ENCODE results near the gene ANKRD16.

Gene ANKRD16

GRCh38 chr10:5905854-5906507 lies 16.3 kb upstream of the ANKRD16 start:
- peaks cover 27 to 38% of the 10 kb centered on the region in 2 donors for H3K36me3 ChIP-seq (ENCODE audit: control insufficient read depth in 2 of 2, insufficient read depth in 2 of 2, low read length in 2 of 2)
- H3K9ac ChIP-seq (ENCODE audit: low read depth in 1 of 2, low read length in 2 of 2): no peak overlapping the region
- no peaks in the 10 kb centered on the region for H3K9me3 ChIP-seq (ENCODE audit: control insufficient read depth in 2 of 2, low read length in 2 of 2)
- no peak overlapping the region for H3K4me3 ChIP-seq (ENCODE audit: low read length in 2 of 2)
- no peak overlapping the region for H3K27ac ChIP-seq (ENCODE audit: low read depth in 2 of 2, low read length in 2 of 2)
- no peaks in the 10 kb centered on the region for H3K4me1 ChIP-seq (ENCODE audit: control insufficient read depth in 2 of 2, insufficient read depth in 2 of 2, low read length in 2 of 2)
- H3K27me3 ChIP-seq (ENCODE audit: control insufficient read depth in 2 of 2, insufficient read depth in 2 of 2, low read length in 2 of 2): no peaks in the 10 kb centered on the region

DNA sequence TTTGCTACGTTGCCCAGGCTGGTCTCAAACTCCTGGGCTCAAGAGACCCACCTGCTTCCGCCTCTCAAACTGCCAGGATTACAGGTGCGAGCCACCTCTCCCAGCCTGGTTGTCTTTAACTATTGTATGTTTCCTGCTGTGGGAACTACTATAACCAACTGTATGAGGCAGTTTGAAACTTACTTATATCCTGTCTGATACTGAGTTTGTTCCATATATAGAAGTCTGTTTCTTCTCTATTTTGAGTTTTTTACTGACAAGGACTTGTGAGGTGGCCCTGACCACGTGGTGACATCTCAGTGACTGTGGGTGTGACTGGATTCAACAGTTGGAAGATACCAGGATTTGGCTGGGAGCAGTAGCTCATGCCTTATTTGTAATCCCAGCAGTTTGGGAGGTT lies 14.5 kb upstream of the ANKRD16 start:
- Histone ChIP-seq H3K9me3 (ENCODE audit: control insufficient read depth in 2 of 2, low read length in 2 of 2) (no peaks in the 10 kb centered on the region), H3K27ac (ENCODE audit: low read depth in 2 of 2, low read length in 2 of 2) (peak overlapping the region in 1 of 2 donors; percentile 0), H3K9ac (ENCODE audit: low read depth in 1 of 2, low read length in 2 of 2) (no peak overlapping the region), H3K27me3 (ENCODE audit: control insufficient read depth in 2 of 2, insufficient read depth in 2 of 2, low read length in 2 of 2) (no peaks in the 10 kb centered on the region), H3K36me3 (ENCODE audit: control insufficient read depth in 2 of 2, insufficient read depth in 2 of 2, low read length in 2 of 2) (peaks cover 15 to 21% of the 10 kb centered on the region in 2 donors), H3K4me3 (ENCODE audit: low read length in 2 of 2) (no peak overlapping the region), H3K4me1 (ENCODE audit: control insufficient read depth in 2 of 2, insufficient read depth in 2 of 2, low read length in 2 of 2) (no peaks in the 10 kb centered on the region)

DNA sequence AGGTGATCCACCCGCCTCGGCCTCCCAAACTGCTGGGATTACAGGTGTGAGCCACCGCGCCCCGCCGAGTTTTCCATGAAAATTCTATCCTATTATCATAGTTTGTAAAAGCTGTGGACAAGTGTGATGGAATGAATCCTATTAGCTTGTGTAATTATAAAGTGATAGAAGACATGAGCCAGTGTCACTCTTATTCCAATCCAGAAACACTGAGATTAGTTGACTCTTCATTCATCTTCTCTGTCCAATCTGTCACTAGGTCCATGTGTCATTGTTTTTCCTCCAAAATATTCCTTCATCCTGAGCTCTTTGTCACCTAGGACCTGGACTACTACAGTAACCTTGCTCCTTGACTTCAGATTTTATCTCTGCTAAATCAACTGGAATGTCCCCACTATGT lies 13.9 kb upstream of the ANKRD16 start:
- no peak overlapping the region for H3K4me3 ChIP-seq (ENCODE audit: low read length in 2 of 2)
- H3K9me3 ChIP-seq (ENCODE audit: control insufficient read depth in 2 of 2, low read length in 2 of 2): no peaks in the 10 kb centered on the region
- peak overlapping the region in 1 of 2 donors; percentile 0 for H3K27ac ChIP-seq (ENCODE audit: low read depth in 2 of 2, low read length in 2 of 2)
- no peak overlapping the region for H3K9ac ChIP-seq (ENCODE audit: low read depth in 1 of 2, low read length in 2 of 2)
- no peaks in the 10 kb centered on the region for H3K27me3 ChIP-seq (ENCODE audit: control insufficient read depth in 2 of 2, insufficient read depth in 2 of 2, low read length in 2 of 2)
- no peaks in the 10 kb centered on the region for H3K4me1 ChIP-seq (ENCODE audit: control insufficient read depth in 2 of 2, insufficient read depth in 2 of 2, low read length in 2 of 2)
- peaks cover 10 to 19% of the 10 kb centered on the region in 2 donors for H3K36me3 ChIP-seq (ENCODE audit: control insufficient read depth in 2 of 2, insufficient read depth in 2 of 2, low read length in 2 of 2)

GRCh38 chr10:5902511-5903274 lies 13.0 kb upstream of the ANKRD16 start:
- no peaks in the 10 kb centered on the region for H3K4me1 ChIP-seq (ENCODE audit: control insufficient read depth in 2 of 2, insufficient read depth in 2 of 2, low read length in 2 of 2)
- H3K27ac ChIP-seq (ENCODE audit: low read depth in 2 of 2, low read length in 2 of 2): no peak overlapping the region
- peak overlapping the region in 1 of 2 donors; percentile 3 for H3K9ac ChIP-seq (ENCODE audit: low read depth in 1 of 2, low read length in 2 of 2)
- no peaks in the 10 kb centered on the region for H3K27me3 ChIP-seq (ENCODE audit: control insufficient read depth in 2 of 2, insufficient read depth in 2 of 2, low read length in 2 of 2)
- H3K9me3 ChIP-seq (ENCODE audit: control insufficient read depth in 2 of 2, low read length in 2 of 2): no peaks in the 10 kb centered on the region
- peaks cover 12 to 17% of the 10 kb centered on the region in 2 donors for H3K36me3 ChIP-seq (ENCODE audit: control insufficient read depth in 2 of 2, insufficient read depth in 2 of 2, low read length in 2 of 2)
- H3K4me3 ChIP-seq (ENCODE audit: low read length in 2 of 2): no peak overlapping the region

DNA sequence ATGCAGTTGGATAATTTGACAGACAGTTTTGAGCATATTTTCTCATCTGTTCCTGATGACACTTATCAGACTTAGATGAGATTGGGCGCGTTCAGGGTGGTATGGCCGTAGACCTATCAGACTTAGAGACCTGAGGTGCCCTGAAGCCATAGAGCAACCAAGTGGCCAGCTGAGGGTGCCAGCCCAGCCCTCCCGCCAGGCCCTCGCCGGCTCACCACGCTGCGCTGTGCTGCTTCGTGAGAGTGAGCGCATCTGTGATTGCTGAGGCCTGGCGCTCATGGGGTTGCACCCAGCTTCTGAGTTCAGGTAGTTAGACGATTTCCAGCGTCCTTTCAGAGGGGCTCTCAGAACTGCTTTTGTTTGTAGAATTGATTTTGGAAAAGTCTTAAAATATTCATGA lies 10.6 kb upstream of the ANKRD16 start:
- H3K27ac ChIP-seq (ENCODE audit: low read depth in 2 of 2, low read length in 2 of 2): no peak overlapping the region
- H3K36me3 ChIP-seq (ENCODE audit: control insufficient read depth in 2 of 2, insufficient read depth in 2 of 2, low read length in 2 of 2): peaks cover 9 to 14% of the 10 kb centered on the region in 2 donors
- no peaks in the 10 kb centered on the region for H3K4me1 ChIP-seq (ENCODE audit: control insufficient read depth in 2 of 2, insufficient read depth in 2 of 2, low read length in 2 of 2)
- H3K4me3 ChIP-seq (ENCODE audit: low read length in 2 of 2): no peak overlapping the region
- H3K9ac ChIP-seq (ENCODE audit: low read depth in 1 of 2, low read length in 2 of 2): no peak overlapping the region
- H3K27me3 ChIP-seq (ENCODE audit: control insufficient read depth in 2 of 2, insufficient read depth in 2 of 2, low read length in 2 of 2): no peaks in the 10 kb centered on the region
- no peaks in the 10 kb centered on the region for H3K9me3 ChIP-seq (ENCODE audit: control insufficient read depth in 2 of 2, low read length in 2 of 2)

GRCh38 chr10:5898163-5898562 lies 8.5 kb upstream of the ANKRD16 start:
- Histone ChIP-seq H3K4me1 (ENCODE audit: control insufficient read depth in 2 of 2, insufficient read depth in 2 of 2, low read length in 2 of 2) (no peaks in the 10 kb centered on the region), H3K9ac (ENCODE audit: low read depth in 1 of 2, low read length in 2 of 2) (no peak overlapping the region), H3K27ac (ENCODE audit: low read depth in 2 of 2, low read length in 2 of 2) (no peak overlapping the region), H3K9me3 (ENCODE audit: control insufficient read depth in 2 of 2, low read length in 2 of 2) (no peaks in the 10 kb centered on the region), H3K4me3 (ENCODE audit: low read length in 2 of 2) (no peak overlapping the region), H3K27me3 (ENCODE audit: control insufficient read depth in 2 of 2, insufficient read depth in 2 of 2, low read length in 2 of 2) (no peaks in the 10 kb centered on the region), H3K36me3 (ENCODE audit: control insufficient read depth in 2 of 2, insufficient read depth in 2 of 2, low read length in 2 of 2) (peaks cover 23% of the 10 kb centered on the region in 2 donors)

GRCh38 chr10:5897504-5897903 lies 7.8 kb upstream of the ANKRD16 start:
- no peak overlapping the region for H3K9ac ChIP-seq (ENCODE audit: low read depth in 1 of 2, low read length in 2 of 2)
- no peaks in the 10 kb centered on the region for H3K9me3 ChIP-seq (ENCODE audit: control insufficient read depth in 2 of 2, low read length in 2 of 2)
- H3K4me3 ChIP-seq (ENCODE audit: low read length in 2 of 2): no peak overlapping the region
- H3K27ac ChIP-seq (ENCODE audit: low read depth in 2 of 2, low read length in 2 of 2): no peak overlapping the region
- no peaks in the 10 kb centered on the region for H3K27me3 ChIP-seq (ENCODE audit: control insufficient read depth in 2 of 2, insufficient read depth in 2 of 2, low read length in 2 of 2)
- H3K4me1 ChIP-seq (ENCODE audit: control insufficient read depth in 2 of 2, insufficient read depth in 2 of 2, low read length in 2 of 2): no peaks in the 10 kb centered on the region
- peaks cover 23% of the 10 kb centered on the region in 2 donors for H3K36me3 ChIP-seq (ENCODE audit: control insufficient read depth in 2 of 2, insufficient read depth in 2 of 2, low read length in 2 of 2)

GRCh38 chr10:5897053-5897340 lies 7.3 kb upstream of the ANKRD16 start:
- Histone ChIP-seq H3K4me3 (ENCODE audit: low read length in 2 of 2) (no peak overlapping the region), H3K9ac (ENCODE audit: low read depth in 1 of 2, low read length in 2 of 2) (no peak overlapping the region), H3K9me3 (ENCODE audit: control insufficient read depth in 2 of 2, low read length in 2 of 2) (no peaks in the 10 kb centered on the region), H3K27me3 (ENCODE audit: control insufficient read depth in 2 of 2, insufficient read depth in 2 of 2, low read length in 2 of 2) (no peaks in the 10 kb centered on the region), H3K4me1 (ENCODE audit: control insufficient read depth in 2 of 2, insufficient read depth in 2 of 2, low read length in 2 of 2) (peaks cover 0 to 2% of the 10 kb centered on the region in 2 donors), H3K27ac (ENCODE audit: low read depth in 2 of 2, low read length in 2 of 2) (no peak overlapping the region), H3K36me3 (ENCODE audit: control insufficient read depth in 2 of 2, insufficient read depth in 2 of 2, low read length in 2 of 2) (peaks cover 23% of the 10 kb centered on the region in 2 donors)

- H3K4me1 ChIP-seq (ENCODE audit: control insufficient read depth in 2 of 2, insufficient read depth in 2 of 2, low read length in 2 of 2): peaks cover 0 to 4% of the 10 kb centered on the region in 2 donors
- H3K27me3 ChIP-seq (ENCODE audit: control insufficient read depth in 2 of 2, insufficient read depth in 2 of 2, low read length in 2 of 2): no peaks in the 10 kb centered on the region
- H3K9me3 ChIP-seq (ENCODE audit: control insufficient read depth in 2 of 2, low read length in 2 of 2): no peaks in the 10 kb centered on the region
- H3K4me3 ChIP-seq (ENCODE audit: low read length in 2 of 2): no peak overlapping the region
- H3K27ac ChIP-seq (ENCODE audit: low read depth in 2 of 2, low read length in 2 of 2): peak overlapping the region; percentile 15 to 60
- H3K36me3 ChIP-seq (ENCODE audit: control insufficient read depth in 2 of 2, insufficient read depth in 2 of 2, low read length in 2 of 2): peaks cover 23% of the 10 kb centered on the region in 2 donors
- H3K9ac ChIP-seq (ENCODE audit: low read depth in 1 of 2, low read length in 2 of 2): no peak overlapping the region
Measured at GRCh38 chr10:5896208-5897052, 6.7 kb upstream of the ANKRD16 start.

DNA sequence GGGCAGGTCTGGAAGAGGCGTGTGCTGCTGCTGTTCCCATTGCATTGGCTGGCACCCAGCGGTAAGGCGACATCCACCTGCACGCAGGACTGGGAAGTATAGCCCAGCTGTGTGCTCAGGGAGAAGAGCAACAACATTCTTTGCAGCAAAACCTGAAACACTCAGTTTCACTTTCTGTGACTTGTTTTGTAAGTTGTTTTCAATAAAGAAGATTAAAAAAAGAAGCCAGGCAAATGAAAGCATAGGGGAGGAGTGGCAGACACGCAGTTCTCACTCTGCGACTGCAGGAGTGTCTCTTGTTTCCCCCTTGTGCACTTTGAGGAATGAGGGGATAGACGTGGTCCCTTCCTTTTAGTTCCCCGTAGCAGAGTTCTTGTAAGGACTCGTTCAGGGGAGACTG lies 6.1 kb upstream of the ANKRD16 start:
- peaks cover 5 to 10% of the 10 kb centered on the region in 2 donors for H3K4me1 ChIP-seq (ENCODE audit: control insufficient read depth in 2 of 2, insufficient read depth in 2 of 2, low read length in 2 of 2)
- no peaks in the 10 kb centered on the region for H3K27me3 ChIP-seq (ENCODE audit: control insufficient read depth in 2 of 2, insufficient read depth in 2 of 2, low read length in 2 of 2)
- no peak overlapping the region for H3K4me3 ChIP-seq (ENCODE audit: low read length in 2 of 2)
- H3K36me3 ChIP-seq (ENCODE audit: control insufficient read depth in 2 of 2, insufficient read depth in 2 of 2, low read length in 2 of 2): peaks cover 23% of the 10 kb centered on the region in 2 donors
- H3K9ac ChIP-seq (ENCODE audit: low read depth in 1 of 2, low read length in 2 of 2): no peak overlapping the region
- H3K27ac ChIP-seq (ENCODE audit: low read depth in 2 of 2, low read length in 2 of 2): peak overlapping the region; percentile 15 to 60
- H3K9me3 ChIP-seq (ENCODE audit: control insufficient read depth in 2 of 2, low read length in 2 of 2): no peaks in the 10 kb centered on the region

Measured in mucosa of rectum (tissue), 2 donors.